Caki2 (cell line): ENCODE results near the gene CYP17A1. TPM values are rescaled to one million over a fixed set of nuclear protein-coding genes. Genes with fewer than 3 reads are reported as not detected.
A peak's percentile ranks its signal among the peaks of the same experiment; 100 is the strongest.

Source experiments
- DNase-seq: peaks from one replicate; pipeline ENCODE4 v3.0.0-alpha.2; 2015; ENCODE audit warnings: low read depth
- in situ Hi-C: cut with HindIII; loops from 2 replicates; pipeline ENCODE4 v1.10.0; 2016; ENCODE audit warnings: low sequenced_read_pairs, low pct_unique_long_range_greater_than_20kb, mixed read lengths
- total RNA-seq: library from RNA; depleted of rRNA; stranded (reverse); fragments of >200 nt; shearing (Covaris generic); gene quantifications from 2 replicates; pipeline ENCODE4 v1.2.3, GENCODE V29; 2014; ENCODE audit warnings: low replicate concordance

Gene CYP17A1
- total RNA-seq, 1 experiment from 2014 or later: not detected

GRCh38 chr10:102813734-102814452 is 23.3 kb downstream of the CYP17A1 start:
- in situ Hi-C loops: no loop called here
- DNase-seq: no peak

DNA sequence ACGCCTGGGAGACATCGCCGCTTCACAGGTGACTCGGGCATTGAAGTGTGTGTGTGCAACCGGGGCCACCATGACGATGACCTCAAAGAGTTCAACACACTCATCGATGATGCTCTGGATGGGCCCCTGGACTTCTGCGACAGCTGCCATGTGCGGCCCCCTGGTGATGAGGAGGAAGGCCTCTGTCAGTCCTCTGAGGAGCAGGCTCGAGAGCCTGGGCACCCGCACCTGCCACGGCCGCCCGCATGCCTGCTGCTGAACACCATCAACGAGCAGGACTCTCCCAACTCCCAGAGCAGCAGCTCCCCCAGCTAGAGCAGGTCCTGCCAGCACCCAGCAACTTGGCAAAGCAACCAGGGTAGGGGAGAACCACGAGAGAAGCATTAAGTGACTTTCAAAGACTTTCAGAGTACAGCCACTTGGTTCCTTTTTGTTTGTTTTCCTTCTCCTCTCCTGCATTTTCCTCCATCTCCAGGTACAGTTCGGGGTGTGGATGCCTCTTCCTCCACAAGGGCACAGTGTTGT is 24.1 kb downstream of the CYP17A1 start:
- in situ Hi-C loops: no loop called here
- no peak for DNase-seq

- in situ Hi-C loops: no loop called here
- DNase-seq: no peak
Measured at GRCh38 chr10:102812231-102812876, 24.9 kb downstream of the CYP17A1 start.

DNA sequence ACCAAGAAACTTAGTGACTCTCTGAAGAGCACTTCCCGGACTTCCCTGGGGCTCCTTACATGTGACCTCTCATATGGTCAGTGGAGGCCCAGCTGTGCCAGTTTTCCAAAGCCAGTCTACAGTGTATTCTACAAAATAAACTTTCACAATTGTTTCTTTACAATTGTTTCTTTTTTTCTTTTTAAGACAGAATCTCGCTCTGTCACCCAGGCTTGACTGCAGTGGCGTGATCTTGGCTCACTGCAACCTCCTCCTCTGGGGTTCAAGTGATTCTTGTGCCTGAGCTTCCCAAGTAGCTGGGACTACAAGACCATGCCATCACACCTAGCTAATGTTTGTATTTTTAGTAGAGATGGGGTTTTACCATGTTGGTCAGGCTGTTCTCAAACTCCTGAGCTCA is 25.9 kb downstream of the CYP17A1 start:
- in situ Hi-C loops: no loop called here
- no peak for DNase-seq

DNA sequence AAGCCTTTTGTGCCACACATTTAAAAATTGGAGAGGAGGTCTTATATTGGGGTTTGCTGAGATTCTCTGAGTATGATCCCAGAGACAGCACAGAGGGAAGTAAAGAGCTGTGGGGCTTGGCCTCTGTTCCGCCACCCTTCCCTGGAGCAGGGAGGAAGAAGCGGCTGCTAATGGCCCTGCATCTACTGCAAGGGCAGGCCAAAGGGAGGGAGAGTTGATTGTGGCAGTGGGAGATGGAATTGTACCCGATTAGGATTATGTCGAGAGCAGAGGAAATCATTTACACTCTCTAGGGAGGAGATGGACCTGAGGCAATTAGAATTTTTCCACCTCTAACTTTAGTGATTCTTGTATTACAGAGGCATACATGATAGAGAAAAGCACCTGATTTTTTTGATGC is 28.8 kb downstream of the CYP17A1 start:
- DNase-seq: no peak
- in situ Hi-C loops: no loop called here

DNA sequence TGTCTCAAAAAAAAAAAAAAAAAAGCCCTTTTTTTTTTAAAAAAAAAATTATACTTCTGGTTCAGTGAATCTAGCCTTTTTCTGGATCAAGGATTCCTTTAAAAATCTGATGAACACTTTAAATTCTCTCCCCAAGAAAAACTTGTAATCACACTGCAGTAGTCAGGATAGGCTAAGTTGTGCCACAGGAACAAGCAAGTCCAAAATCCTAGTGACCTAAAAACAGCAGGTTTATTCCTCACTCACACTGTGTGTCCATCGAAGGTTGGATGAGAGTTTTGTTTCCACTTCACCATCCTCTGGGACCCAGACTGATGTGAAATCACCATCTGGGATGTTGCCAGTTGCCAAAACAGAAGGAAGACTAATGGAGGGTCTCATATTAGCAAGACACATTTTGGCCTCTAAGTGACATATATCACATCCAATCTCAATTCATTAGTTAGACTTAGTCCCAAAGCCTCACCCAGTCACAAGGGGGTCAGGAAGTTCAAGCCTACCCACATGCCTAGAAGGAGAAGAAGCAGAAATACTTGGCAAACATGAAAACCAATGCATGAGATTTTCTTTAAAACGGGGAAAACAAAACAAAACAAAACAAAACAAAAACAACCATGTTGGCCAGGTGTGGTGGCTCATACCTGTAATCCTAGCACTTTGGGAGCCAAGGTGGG is 32.7 kb downstream of the CYP17A1 start:
- in situ Hi-C loops: no loop called here
- no peak for DNase-seq

GRCh38 chr10:102802920-102803534 is 34.2 kb downstream of the CYP17A1 start:
- in situ Hi-C loops: no loop called here
- DNase-seq: peak; percentile 35

GRCh38 chr10:102801978-102802377 is 35.2 kb downstream of the CYP17A1 start:
- in situ Hi-C loops: no loop called here
- no peak for DNase-seq

DNA sequence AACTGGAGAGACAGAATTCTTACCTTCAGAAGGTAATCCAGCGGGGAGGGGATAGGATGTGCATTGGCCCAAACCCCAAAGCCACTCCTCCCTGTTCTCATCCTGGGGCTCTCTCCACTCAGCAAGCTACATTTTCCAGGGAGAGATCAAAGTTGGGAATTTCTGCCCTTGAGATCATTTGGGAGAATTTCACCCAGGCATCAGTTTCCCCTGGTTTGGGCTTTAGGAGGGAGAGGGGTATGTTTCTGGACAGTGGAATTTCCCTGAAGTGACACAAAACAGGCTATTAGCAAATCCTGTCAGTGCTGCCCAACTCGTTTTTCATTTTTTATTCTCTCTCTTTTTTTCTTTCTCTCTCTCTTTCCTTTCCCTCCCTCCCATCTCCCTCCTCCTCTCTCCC is 35.7 kb downstream of the CYP17A1 start:
- in situ Hi-C loops: no loop called here

GRCh38 chr10:102800611-102801335 is 36.4 kb downstream of the CYP17A1 start:
- DNase-seq: no peak
- in situ Hi-C loops: no loop called here

More for the DNA sequence above, 35.7 kb downstream of the CYP17A1 start:
- no peak for DNase-seq

DNA sequence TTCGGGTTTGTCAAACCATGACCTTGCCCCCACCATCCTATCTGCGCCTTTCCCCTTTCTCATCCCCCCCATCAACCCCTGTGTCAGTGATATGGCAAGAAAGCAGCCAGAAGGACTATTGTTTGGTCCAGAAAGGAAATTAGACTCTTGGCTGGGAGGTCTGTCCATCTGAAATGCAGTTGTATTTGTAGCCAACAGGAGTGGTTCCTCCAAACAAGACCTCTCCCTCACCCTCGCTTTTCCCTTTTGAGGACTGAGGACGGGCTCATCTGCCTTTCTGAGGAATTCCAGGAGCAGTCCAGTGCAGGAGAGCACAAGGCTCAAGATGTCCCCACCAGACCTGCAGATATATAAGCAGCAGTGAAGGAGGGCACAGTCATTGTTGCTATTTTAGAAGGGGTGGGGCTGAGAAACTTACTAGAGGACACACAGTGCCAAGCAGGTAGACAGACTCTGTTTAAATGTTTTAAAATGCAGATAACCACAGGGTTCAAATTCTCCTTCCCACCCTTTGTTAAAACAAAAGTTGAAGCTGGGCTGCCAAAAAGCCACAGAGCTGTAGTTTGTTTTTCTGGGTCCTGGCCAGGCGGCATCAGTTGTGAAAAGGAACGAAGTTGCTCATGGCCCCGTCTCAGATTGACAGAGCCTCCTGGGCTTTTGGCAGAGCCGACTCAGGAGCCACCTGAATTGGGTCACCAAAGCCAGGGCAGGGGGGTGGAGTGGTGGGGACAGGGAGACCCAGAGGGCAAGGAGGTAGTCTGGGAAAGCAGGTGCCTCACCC is 37.3 kb downstream of the CYP17A1 start:
- no peak for DNase-seq
- in situ Hi-C loops: no loop called here

- DNase-seq: no peak
- in situ Hi-C loops: no loop called here
Measured at GRCh38 chr10:102796407-102797176, 40.6 kb downstream of the CYP17A1 start.

DNA sequence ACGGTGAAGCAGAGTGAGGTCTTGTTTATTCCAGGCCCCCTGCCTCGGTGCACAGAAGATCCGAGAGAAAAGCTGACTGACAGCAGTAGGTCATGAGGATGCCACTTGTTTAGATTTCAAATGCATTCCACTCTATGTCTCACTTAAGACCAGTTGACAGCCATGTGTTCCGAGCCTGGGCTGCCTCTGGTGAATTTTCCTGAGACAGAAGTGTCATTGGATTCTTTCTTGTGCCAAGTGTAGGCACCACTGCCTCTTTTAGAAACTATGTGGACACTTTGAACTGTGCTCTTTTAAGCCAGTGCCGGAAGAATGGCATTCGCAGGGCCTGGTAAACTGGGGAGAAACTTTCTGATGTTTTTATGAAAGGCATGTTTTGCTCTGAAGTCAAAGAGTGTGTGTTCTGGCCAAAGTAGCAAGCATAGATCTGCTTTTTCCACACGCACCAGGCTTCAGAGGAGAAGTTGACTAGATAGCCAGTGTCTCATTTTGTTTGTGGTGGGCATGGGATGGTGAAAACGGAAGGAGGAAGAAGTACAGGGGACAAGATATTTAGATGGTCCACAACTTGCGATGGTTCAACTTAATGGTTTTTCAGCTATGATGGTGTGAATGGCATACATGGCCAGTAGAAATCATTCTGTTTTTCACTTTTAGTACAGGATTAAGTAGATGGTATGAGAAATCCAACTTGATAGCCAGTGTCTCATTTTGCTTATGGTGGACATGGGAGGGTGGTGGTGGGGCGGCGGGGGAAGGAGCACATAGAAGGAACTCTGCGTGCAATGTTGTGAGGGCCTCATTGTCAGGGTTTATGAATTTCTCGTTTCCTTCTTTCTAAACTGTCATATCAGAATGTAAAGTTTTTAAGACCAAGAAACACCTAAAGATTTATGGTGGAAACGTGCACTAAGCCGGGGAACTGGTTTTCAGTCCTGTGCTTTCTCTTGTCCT is 41.5 kb downstream of the CYP17A1 start:
- DNase-seq: no peak
- in situ Hi-C loops: no loop called here

- in situ Hi-C loops: no loop called here
Measured at GRCh38 chr10:102791754-102792395, 45.3 kb downstream of the CYP17A1 start.

DNA sequence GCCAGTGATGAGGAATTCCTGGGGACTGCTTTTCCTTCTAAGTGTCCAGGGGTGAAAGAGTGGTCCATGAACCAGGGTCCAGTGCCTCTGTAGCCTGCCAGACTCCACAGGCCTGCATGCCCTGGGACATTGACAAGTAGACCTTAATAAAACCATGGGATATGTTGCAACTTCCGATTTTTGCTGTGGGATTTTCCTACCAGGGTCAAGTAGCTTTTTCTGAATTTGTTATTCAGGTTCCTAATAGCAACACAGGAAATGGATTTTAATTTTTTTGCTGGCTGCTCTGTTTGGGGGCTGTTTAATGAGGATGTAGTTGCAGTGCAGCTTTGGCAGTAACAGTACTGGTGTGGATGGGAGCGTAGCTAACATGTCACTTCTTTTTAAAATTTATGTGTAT is 51.4 kb downstream of the CYP17A1 start:
- in situ Hi-C loops: no loop called here
- no peak for DNase-seq

More at GRCh38 chr10:102791754-102792395, 45.3 kb downstream of the CYP17A1 start:
- no peak for DNase-seq
